Ovary (tissue), 3 donors: ENCODE measurements around the gene METTL26.

Source experiments
- CTCF ChIP-seq, 3 donors: fragments of 450-650 bp in 2 of 3; fragments of 200-600 bp in 1 of 3; IDR thresholded peaks; one replicate each; pipeline versions ENCODE4 v1.5.1 to v1.8.0; 2016 to 2022; ENCODE audit warnings: antibody characterized with exemption in 3 of 3, mild to moderate bottlenecking in 1 of 3
- EP300 ChIP-seq: sonication (generic); formaldehyde crosslinking; IDR thresholded peaks from one replicate; pipeline ENCODE4 v1.6.1; 2017; ENCODE audit warnings: antibody characterized with exemption
- POLR2A ChIP-seq: fragments of 450-650 bp; IDR thresholded peaks from one replicate; pipeline ENCODE4 v1.6.1; 2017; ENCODE audit warnings: antibody characterized with exemption, mild to moderate bottlenecking, moderate library complexity
- donor health status: DM: no; HTN: no; CAD: no.

GRCh38 chr16:593807-594206, 42.3 kb downstream of the METTL26 start:
- TF ChIP-seq CTCF (IDR thresholded peaks at IDR 0.05), result no peak
- no peak for TF ChIP-seq EP300
- TF ChIP-seq POLR2A, result no peak
